Keratinocyte (primary cell): ENCODE results near the gene TMEM132E. TPM values are rescaled to one million over a fixed set of nuclear protein-coding genes. Genes with fewer than 3 reads are reported as not detected.

ENCODE experiments used
- DNase-seq: peaks from one replicate; pipeline ENCODE4 v3.0.0-alpha.2; 2011; ENCODE audit warnings: low read depth, missing footprints, low spot score
- FAIRE-seq: peaks from 2 replicates; lab custom pipeline; 2011; peaks lifted over from hg19 to GRCh38; lab: Jason Lieb, UNC
- H2AFZ ChIP-seq: 2 replicates; pipeline ENCODE4 v1.6.0; 2012; ENCODE audit warnings: low read length, control low read depth, inconsistent platforms; ENCODE audit not compliant: control insufficient read depth
- H3K27ac ChIP-seq: 2 replicates; pipeline ENCODE4 v1.5.1; 2011; ENCODE audit warnings: low read length; ENCODE audit not compliant: control insufficient read depth, insufficient read depth
- H3K27me3 ChIP-seq: 3 replicates; pipeline ENCODE4 v1.6.0; 2011; ENCODE audit warnings: low read length; ENCODE audit not compliant: control insufficient read depth, insufficient read depth; ENCODE audit errors: extremely low read depth
- H3K36me3 ChIP-seq, 2 experiments: 2 replicates in 1 of 2; 3 replicates in 1 of 2; pipeline ENCODE4 v1.5.1; 2011; ENCODE audit warnings: low read length in 2 of 2, mild to moderate bottlenecking in 1 of 2; ENCODE audit not compliant: control insufficient read depth in 2 of 2, insufficient read depth in 2 of 2; ENCODE audit errors: extremely low read depth in 1 of 2
- H3K4me1 ChIP-seq: 3 replicates; pipeline ENCODE4 v1.5.1; 2011; ENCODE audit warnings: low read length; ENCODE audit not compliant: control insufficient read depth, insufficient read depth; ENCODE audit errors: extremely low read depth
- H3K4me2 ChIP-seq: 3 replicates; pipeline ENCODE4 v1.6.0; 2011; ENCODE audit warnings: low read depth, low read length; ENCODE audit not compliant: control insufficient read depth, insufficient read depth; ENCODE audit errors: extremely low read depth
- H3K4me3 ChIP-seq, 3 experiments: fragments of 200-600 bp in 1 of 3; sonication (generic) in 1 of 3; 2 replicates in 2 of 3; 3 replicates in 1 of 3; pipeline ENCODE4 v1.5.1; 2011 to 2016; ENCODE audit warnings: low read length in 3 of 3, mild to moderate bottlenecking in 3 of 3, control low read depth in 2 of 3, inconsistent platforms in 1 of 3, low read depth in 1 of 3, mixed read lengths in 1 of 3, mixed run types in 1 of 3, moderate library complexity in 1 of 3; ENCODE audit not compliant: control insufficient read depth in 2 of 3, insufficient read depth in 2 of 3; ENCODE audit errors: extremely low read depth in 1 of 3
- H3K79me2 ChIP-seq: 2 replicates; pipeline ENCODE4 v1.6.0; 2012; ENCODE audit warnings: low read length; ENCODE audit not compliant: control insufficient read depth, insufficient read depth
- H3K9ac ChIP-seq: 3 replicates; pipeline ENCODE4 v1.6.0; 2011; ENCODE audit warnings: low read length; ENCODE audit not compliant: control insufficient read depth, insufficient read depth; ENCODE audit errors: extremely low read depth
- H3K9me1 ChIP-seq: 3 replicates; pipeline ENCODE4 v1.6.0; 2011; ENCODE audit warnings: low read length; ENCODE audit not compliant: control insufficient read depth, insufficient read depth; ENCODE audit errors: extremely low read depth
- H3K9me3 ChIP-seq: 2 replicates; pipeline ENCODE4 v1.5.1; 2012; ENCODE audit warnings: low read depth, low read length; ENCODE audit not compliant: control insufficient read depth
- H4K20me1 ChIP-seq: 3 replicates; pipeline ENCODE4 v1.6.0; 2011; ENCODE audit warnings: low read length; ENCODE audit not compliant: control insufficient read depth, insufficient read depth; ENCODE audit errors: extremely low read depth
- CTCF ChIP-seq, 3 experiments: IDR thresholded peaks in 1 of 3; conservative IDR thresholded peaks in 1 of 3; optimal IDR thresholded peaks in 1 of 3; 2 replicates in 2 of 3; 3 replicates in 1 of 3; pipeline versions ENCODE3 to v1.5.1; 2011; ENCODE audit warnings: low read length in 3 of 3, mild to moderate bottlenecking in 3 of 3, moderate library complexity in 2 of 3, control low read depth in 1 of 3, inconsistent platforms in 1 of 3; ENCODE audit not compliant: insufficient read depth in 2 of 3; ENCODE audit errors: extremely low read depth in 1 of 3
- EZH2 ChIP-seq: IDR thresholded peaks from one replicate; pipeline ENCODE4 v1.6.1; 2012; ENCODE audit warnings: inconsistent platforms, mild to moderate bottlenecking, low read length, moderate library complexity
- dilution Hi-C: fragments of 300-500 bp; cut with MboI; formaldehyde crosslinking; loops from one replicate; pipeline ENCODE4 v1.7.0; 2020; ENCODE audit warnings: low sequenced_read_pairs; ENCODE audit not compliant: extremely low pct_ligation_motif_present
- polyA plus RNA-seq, 5 experiments: library from polyadenylated mRNA; depleted of rRNA in 3 of 5; stranded (reverse) in 3 of 5; stranded (forward) in 1 of 5; unstranded in 1 of 5; fragments of >200 nt; gene quantifications; 1 replicate in 1 of 5; 2 replicates in 3 of 5; 3 replicates in 1 of 5; pipeline versions ENCODE4 v1.2.1 to v1.2.3, GENCODE V29; 2011 to 2012; ENCODE audit warnings: missing spikeins in 2 of 5, low read depth in 1 of 5, low replicate concordance in 1 of 5

Gene TMEM132E
- polyA plus RNA-seq, 1 donor (not counting 4 experiments of a cell fraction or from before 2014, with no cell fraction given): not detected

- Histone ChIP-seq H3K4me2 (no peak overlapping the region), H4K20me1 (no peaks in the 10 kb centered on the region), H3K4me1 (no peaks in the 10 kb centered on the region), H2AFZ (no peak overlapping the region), H3K9ac (no peak overlapping the region), H3K36me3 (no peaks in the 10 kb centered on the region), H3K79me2 (no peaks in the 10 kb centered on the region), H3K27me3 (no peaks in the 10 kb centered on the region), H3K9me1 (no peaks in the 10 kb centered on the region), H3K9me3 (no peaks in the 10 kb centered on the region), H3K27ac (no peak overlapping the region), H3K4me3 (no peak overlapping the region)
- dilution Hi-C loops: no loop called here
- DNase-seq (no peak), FAIRE-seq (no peak)
- TF ChIP-seq CTCF (optimal IDR thresholded peaks at IDR 0.05 in 1 of 3, IDR thresholded peaks at IDR 0.05 in 1 of 3, conservative IDR thresholded peaks at IDR 0.05 in 1 of 3; ENCODE audit: extremely low read depth in 1 of 3, insufficient read depth in 2 of 3, low read length in 3 of 3) (no peak), EZH2 (no peak)
Measured at GRCh38 chr17:34675605-34676004, 96.2 kb downstream of the TMEM132E start.

GRCh38 chr17:34680151-34680550 lies 100.8 kb downstream of the TMEM132E start:
- Histone ChIP-seq H3K4me1 (no peaks in the 10 kb centered on the region), H3K4me3 (no peak overlapping the region), H3K9me1 (no peaks in the 10 kb centered on the region), H3K79me2 (no peaks in the 10 kb centered on the region), H3K27me3 (no peaks in the 10 kb centered on the region), H2AFZ (no peak overlapping the region), H4K20me1 (no peaks in the 10 kb centered on the region), H3K36me3 (no peaks in the 10 kb centered on the region), H3K9ac (no peak overlapping the region), H3K9me3 (no peaks in the 10 kb centered on the region), H3K27ac (no peak overlapping the region), H3K4me2 (no peak overlapping the region)
- DNase-seq: no peak
- no peak for FAIRE-seq
- TF ChIP-seq EZH2 (no peak), CTCF (optimal IDR thresholded peaks at IDR 0.05 in 1 of 3, IDR thresholded peaks at IDR 0.05 in 1 of 3, conservative IDR thresholded peaks at IDR 0.05 in 1 of 3; ENCODE audit: extremely low read depth in 1 of 3, insufficient read depth in 2 of 3, low read length in 3 of 3) (no peak)
- dilution Hi-C loops: no loop called here
